CD4-positive, alpha-beta T cell treated with Interleukin-6 at 100 ng/mL for 8 hours (primary cell): ENCODE data around the gene ATG16L1.
A peak's percentile ranks its signal among the peaks of the same experiment; 100 is the strongest.

Source experiments
- DNase-seq: peaks from one replicate; pipeline ENCODE4 v3.0.0-alpha.2; 2020; ENCODE audit warnings: mixed read lengths, low spot score

The ATG16L1 gene

DNA sequence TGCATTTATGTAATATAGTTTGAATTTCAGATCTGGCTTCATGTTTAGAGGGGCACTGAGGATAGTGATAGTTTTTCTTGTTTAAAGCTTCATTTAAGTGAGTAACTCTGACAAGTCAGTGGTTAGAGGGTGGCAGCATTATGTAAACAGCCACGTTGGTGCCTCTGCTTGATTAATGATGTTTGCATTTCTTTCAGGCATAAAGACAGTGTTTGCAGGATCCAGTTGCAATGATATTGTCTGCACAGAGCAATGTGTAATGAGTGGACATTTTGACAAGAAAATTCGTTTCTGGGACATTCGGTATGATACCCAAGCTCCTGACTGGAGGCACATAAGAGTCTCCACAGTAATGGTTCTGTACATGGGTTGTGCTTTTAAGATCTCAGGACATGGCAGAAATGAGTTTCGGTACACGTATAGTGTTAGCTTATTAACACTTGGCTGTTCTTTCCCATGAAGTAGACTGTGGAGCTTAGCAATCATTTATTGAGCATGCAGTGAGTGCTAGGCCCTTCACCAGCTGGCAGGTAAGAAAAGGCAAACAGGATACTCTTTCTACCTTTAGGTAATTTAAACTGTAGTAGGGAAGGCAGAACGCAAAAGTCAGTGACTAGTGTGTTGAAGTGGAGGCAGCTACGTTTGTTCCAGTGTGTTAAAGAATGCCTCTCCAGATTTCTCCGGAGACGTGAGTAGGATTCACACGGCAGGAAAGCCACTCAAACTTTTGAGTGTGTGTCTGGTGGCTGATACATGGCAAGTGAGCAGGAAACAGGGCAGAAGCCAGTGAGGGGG, 38.8 kb downstream of the ATG16L1 start:
- DNase-seq = no peak

DNA sequence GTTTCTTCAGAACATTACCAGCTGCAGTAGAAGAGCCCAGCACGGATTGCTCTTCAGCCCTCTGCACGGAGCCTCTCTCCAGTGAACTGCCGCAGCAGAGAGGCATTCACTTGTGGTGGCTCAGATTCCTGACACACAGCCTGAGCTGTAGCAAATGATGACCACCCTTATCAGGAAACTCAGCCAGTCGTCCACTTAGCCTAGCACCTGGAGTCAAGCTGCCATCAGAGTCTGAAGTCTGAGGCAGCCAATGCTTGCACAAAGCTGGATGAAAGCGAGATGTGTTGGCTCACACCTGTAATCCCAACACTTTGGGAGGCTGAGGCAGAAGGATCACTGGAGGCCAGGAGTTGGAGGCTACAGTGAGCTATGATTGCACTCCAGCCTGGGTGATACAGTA, 44.4 kb downstream of the ATG16L1 start:
- DNase-seq = no peak

DNA sequence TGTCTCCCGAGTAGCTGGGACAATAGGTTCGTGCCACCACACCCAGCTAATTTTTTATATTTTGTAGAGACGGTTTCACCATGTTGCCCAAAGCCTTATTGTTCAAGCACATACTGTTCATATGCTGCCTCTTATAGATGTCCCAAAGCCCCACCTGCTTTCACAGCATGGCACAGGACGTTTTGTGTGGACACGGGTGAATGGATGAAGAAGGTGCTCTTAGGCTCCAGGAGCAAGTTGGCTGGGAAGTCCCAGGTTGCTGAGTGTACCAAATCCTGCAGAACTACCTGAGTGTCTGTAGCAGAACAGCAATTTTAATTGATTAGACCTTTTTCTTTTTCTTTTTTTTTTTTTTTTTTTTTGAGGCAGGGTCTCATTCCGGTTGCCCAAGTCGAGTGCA, 45.6 kb downstream of the ATG16L1 start:
- no peak for DNase-seq

DNA sequence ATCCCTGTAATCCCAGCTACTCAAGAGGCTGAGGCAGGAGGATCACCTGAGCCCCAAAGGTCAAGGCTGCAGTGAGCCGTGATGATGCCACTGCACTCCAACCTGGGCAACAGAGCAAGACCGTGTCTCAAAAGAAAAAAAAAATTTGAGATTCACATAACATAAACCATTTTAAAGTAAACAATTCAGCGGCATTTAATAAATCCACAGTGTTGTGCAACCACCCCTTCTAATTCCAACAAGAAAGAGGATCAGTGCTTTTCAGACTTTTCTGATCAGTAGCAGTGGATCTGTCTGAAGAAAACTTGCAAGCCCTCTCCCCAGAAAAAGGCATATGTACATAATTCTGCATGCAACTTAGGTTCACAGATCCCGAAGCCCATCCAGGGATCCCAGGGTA, 48.9 kb downstream of the ATG16L1 start:
- no peak for DNase-seq

DNA sequence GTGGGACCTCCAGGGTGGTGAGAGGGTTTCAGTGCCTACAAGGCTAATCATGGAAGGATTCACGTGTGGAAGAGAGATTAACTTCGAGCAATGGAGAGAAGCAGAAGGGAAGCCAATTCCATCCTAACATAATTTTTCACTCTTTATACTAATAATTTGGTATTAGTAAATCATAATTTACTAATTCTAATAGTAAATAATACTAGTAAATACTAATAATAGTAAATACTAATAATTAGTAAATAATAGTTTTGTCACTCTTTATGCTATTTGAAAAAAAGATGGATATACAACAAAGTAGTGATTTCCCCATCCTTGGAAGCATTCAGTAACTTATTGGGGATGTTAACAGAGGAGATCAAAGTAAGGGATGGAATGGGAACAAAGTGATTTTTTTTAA, 49.8 kb downstream of the ATG16L1 start:
- no peak for DNase-seq

DNA sequence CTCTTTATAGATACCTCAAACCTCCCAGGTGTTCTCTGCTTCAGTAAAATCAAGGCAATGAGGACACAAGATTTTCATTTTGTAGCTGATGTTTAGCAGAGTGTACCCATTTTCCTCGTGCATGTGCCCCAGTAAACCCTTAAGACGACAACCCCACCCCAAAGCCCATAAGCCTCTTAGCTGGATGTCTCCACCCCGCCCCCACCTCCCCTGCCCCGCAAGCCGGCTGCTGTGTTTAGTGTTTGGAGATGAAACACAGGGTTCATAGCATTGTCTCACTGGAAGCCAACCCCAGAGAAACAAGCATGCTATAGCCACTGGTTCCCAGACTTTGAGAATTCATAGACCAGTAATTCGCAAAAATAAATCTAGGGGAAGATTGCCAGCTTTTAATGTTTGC, 50.3 kb downstream of the ATG16L1 start:
- DNase-seq = no peak

DNA sequence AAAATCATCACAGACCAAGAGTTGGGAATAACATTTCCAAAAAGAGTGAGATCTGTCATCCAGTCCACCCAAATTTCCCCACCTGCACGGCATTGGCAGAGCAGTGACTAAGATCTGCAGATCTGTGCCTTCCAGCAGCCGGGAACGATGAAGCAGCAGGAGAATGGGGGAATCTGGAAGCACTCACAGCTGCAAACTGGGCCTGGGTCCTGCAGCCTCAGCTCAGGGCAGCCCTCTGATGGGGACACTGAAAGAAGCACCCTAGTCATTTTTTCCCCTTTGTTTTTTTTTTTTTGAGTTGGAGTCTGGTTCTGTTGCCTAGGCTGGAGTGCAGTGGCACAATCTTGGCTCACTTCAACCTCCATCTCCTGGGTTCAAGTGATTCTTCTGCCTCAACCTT, 51.8 kb downstream of the ATG16L1 start:
- DNase-seq = no peak

DNA sequence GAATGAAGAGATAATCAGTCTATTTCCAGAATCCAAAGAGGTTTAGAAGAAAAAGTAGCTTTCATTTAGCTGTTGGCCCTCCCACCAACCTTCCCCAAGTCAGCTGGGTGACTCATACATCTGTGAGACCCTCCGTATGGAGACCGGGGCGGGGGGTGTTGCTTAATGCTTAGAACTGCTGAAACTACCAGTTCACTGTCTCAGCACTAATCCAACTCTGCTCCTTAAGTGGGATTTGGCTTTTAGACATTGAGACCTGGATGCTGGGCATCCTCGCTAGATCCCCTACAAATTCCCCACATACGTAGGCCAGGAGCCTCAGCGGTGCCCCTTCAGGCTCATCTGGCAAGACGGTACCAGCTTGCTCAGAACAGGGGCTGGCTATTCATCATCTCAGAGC, 56.1 kb downstream of the ATG16L1 start, which contains the start of gene SAG:
Gene SAG (plus strand): TSS at position 252 of the 400 bp plus-strand sequence. CDS start 1,374 bp downstream, outside the sequence.
- no peak for DNase-seq

DNA sequence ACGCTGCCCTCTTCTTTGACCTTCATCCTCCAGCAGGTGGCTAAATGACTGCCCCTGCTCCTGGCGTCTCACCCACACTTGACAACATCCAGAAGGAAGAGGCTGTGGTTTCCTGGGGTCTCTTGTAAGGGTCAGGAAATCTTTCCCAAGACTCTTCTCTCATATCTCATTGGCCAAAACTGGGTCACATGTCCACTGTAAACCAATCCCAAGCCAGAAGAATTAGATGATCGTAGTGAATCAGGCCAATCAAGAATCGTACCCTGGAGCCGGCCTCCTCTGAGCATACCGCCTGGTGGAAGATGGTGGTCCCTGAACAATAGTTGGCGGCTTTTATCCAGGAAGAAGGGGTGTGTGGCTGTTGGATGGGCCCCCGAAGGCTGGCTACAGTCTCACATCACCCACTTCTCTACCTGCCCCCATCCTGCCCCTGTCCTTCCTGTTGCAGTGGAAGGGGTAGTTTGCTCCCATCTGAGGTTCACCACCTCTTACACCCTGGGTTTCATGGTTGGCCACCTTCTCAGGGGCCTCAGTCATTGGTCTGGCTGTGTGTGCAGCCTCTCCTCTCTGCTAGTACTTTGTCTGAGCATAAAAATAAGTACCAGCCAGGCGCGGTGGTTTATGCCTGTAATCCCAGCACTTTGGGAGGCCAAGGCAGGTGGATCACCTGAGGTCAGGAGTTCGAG, 59.9 kb downstream of the ATG16L1 start:
- DNase-seq = no peak

DNA sequence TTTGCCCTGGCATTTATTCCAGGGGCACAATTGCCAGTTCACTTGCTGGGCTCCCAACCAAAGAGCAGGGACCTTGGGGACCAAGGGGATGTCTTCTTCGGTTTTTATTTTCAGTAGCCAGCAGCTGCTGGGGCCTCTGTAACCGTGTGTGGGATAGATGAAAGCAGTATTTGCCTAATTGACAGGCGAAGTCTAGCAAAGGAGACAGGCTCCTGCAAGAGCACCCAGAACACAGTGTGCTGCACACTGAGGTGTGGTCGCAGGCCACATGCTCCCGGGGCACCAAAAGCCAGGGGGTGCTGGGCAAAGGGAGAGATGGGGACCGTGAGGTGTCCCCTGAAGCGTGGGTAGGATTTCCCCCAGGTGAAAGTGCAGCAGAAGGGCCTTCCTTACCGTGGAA, 61.4 kb downstream of the ATG16L1 start:
- DNase-seq = no peak

DNA sequence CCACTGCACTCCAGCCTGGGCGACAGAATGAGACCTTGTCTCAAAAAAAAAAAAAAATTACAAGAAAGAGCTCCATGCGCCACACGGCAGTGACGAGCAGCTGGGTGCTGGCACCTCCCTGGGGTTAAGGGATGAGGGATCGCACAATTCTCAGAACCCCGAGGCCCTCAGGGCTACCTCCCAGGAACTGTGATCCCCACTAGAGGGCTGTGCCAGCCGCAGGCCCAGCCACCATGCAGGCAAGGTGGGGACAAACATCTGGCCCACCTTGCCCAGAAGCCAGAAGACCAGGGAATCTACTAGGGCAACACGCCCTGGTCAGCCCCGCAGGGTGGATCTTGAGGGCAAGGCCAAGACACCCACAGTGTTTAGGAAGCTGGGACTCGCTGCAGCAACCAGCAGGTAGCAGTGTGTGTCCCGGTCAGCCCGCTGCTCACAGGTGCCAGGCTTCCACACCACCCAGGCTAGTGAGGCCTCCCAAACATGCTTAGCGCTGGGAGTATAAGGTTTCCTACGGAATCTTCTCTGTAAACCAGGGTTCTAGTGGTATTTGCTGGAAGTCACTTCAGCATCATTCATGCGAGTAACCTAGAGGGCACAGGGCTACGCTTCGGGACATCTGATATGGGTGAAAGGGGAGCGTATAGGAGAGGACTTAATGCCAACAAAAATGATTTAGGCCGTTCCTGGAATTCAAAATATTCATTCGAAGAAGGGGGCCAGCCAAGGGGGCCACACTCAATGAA, 62.9 kb downstream of the ATG16L1 start:
- no peak for DNase-seq

DNA sequence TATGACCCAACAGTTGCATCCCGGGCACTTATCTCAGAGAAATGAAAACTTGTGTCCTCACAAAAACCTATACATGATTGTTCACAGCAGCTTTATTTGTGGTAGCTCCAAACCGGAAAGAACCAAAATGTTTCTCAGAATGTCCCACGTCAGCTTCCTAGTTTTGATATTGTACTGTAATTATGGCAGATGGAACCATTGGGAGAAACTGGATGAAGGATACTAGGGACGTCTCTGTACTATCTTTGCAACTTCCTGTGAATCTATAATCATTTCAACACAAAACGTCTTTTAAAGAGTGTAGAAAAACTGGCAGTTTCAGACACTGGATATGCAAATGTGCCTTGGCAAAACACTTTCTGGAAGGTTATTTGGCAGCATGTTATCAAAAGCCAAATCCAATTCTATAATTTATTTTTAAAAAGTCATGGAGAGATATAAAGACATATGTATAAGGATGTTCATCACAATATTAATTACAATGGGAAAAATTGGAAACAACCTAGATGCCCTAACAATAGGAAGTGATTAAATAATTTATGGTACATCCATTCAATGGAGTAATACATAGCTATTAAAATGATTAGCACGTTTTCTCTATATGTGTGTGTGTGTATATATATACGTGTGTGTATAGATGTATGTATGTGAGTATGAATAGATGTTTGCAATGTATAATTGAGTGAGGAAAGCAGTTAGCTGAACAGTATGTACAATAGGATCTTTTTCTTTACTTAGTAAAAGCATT, 65.9 kb downstream of the ATG16L1 start:
- DNase-seq = no peak

DNA sequence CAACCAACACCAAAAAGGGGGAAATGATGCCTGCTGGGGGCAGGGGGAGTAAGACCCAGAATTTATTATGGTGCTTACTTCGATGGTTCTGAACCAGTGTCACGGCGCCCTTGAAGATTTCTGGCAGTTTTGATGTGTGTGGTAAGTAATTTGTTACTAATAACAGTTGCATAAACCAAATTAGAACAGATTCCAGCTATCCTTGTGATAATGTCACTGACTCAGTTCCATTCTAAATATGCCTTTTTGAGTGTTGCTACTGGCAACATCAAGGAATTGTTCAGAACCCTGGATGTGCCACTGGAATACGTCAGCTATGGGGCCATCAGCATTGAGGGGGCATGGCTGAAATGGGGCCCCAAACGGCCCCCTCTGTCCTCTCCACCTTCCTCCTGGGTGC, 67.8 kb downstream of the ATG16L1 start:
- DNase-seq = no peak

DNA sequence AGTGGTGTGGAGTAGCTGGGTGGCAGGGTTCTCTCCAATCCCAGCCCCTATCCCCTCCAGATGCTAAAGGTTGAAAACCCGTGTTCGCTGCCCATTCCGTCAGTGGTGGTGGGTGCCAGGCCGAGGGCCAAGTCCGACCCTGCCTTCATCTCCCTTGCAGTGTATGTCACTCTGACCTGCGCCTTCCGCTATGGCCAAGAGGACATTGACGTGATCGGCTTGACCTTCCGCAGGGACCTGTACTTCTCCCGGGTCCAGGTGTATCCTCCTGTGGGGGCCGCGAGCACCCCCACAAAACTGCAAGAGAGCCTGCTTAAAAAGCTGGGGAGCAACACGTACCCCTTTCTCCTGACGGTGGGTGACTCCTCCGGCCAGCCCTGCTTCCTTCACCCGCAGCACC, 69.0 kb downstream of the ATG16L1 start:
- no peak for DNase-seq

DNA sequence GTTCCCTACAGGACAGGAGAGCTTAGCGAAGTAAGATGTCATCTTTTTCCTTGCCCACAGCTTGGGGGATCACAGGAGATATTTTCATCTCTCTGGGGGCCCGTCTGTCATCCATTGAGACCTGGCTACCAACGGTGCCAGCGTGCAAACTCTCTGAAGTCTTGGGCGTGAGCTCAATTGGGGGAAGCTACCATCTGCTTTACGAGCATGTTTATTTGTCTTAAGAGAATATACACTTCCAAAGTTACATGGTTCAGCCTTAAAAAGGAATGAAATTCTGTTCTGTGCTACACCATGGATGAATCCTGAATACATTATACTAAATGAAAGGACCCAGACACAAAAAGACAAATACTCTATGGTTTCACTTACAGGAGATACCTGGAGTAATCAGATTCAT, 69.7 kb downstream of the ATG16L1 start:
- DNase-seq = no peak

DNA sequence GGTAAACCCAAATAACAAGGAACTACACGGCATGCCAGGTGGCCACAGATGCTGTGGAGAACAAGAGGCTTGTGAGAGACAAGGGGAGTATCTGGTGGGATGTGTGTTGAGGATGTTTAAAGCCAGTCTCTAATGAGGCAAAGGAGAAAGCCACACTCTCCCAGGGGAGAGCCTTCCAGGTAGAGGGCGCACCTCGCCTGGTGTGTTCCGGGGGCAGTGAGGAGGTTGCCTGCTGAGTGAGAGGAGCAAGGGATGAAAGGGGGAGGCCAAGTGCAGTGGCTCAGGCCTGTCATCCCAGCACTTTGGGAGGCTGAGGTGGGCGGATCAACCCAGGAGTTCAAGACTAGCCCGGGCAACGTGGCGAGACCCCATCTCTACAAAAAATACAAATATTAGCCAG, 72.4 kb downstream of the ATG16L1 start:
- DNase-seq = no peak

DNA sequence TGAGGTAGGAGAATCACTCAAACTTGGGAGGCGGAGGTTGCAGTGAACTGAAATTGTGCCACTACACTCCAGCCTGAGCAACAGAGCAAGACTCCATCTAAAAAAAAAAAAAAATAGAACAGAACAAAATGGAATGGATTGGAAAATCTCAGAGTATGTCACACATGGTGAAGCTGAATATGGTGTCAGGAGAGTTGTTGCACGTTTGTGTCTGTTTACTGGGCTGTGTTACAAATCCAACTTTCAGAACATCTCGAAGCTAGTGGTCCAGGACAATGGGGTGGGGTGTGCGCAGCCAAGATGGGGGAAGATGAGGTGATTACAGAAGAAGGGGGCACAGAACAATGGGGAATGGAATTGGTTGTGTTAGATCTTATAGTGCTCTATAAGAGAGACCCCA, 73.8 kb downstream of the ATG16L1 start:
- no peak for DNase-seq

DNA sequence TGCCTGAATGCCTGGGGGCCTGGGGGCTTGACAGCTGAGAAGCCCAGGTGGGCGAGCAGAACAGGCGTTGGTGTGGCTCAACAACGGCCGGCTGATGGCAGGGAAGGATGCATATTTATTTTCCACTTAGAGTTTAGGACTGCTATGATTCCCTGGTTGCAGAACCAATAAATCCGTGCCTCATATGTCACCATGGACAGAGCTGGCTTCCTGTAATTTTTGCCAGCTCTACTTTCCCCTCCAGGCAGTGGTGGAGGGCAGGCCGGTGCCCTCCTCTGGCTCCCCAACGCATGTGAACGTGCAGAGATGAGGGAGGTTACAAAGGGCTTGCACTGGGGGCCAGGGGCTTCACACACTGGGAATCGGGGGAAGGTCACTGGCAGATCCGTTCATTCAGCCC, 74.3 kb downstream of the ATG16L1 start:
- DNase-seq = no peak

DNA sequence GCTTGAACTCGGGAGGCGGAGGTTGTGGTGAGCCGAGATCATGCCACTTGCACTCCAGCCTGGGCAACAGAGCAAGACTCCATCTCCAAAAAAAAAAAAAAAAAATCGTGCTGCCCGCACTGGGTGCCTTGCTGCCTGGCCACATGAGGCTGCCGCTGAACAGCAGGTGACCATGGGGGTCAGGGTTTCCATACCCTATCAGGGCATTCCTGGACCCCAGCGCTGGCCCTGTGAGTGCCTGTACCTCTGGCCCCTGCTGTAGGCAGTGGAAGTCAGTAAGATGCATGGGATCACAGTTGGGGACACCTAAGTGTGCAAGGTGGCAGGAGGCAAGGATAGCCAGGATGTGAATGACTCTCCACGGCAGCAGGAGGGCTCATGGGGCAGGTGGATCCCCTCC, 75.0 kb downstream of the ATG16L1 start:
- DNase-seq = no peak

DNA sequence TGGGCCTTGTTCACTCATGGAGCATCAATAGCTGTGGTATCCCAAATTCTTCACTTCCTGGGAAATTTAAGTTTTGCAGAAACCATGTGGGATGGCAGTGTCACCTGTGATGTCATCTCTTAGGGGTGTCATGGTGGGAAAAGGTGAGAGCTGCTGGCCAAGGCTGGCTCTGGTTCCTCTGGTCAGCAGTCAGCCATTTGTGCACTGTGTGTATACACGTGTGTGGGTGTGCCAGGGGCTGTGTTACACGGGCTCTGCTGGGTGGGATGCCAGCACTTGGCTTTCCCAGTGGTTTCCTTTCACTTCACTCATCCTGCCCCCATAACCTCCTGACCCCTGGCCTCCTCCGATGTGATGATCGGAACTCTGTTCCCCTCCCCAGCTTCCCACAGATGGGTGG, 77.4 kb downstream of the ATG16L1 start:
- DNase-seq = no peak

DNA sequence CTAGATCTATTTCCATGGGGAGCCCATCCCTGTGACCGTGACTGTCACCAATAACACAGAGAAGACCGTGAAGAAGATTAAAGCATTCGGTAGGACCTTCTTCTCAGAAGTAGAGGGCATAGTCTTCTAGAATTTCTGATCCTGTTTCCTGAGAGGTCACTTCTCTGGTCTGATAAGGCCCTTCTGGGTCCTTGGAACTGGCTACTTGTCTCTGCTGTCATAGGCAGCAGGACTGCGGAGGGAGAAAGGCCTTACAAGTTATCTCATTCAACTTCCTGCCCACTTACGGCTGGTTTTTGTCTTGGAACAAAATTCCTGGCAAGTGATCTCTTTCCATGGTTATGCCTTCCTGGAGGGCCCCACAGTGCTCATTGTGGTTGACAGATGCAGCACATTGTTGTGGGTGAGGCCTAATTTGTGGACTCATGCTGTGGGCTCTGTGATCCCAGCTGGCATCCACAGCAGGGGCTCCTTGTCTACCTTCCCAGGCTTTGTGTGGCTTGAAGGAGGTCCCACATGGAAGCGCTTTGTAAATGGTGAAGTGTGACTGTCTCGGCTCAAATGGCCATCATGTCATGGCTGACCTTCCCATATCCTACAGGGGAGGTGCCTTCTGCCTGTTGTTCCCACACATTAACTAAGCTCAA, 78.1 kb downstream of the ATG16L1 start:
- no peak for DNase-seq

DNA sequence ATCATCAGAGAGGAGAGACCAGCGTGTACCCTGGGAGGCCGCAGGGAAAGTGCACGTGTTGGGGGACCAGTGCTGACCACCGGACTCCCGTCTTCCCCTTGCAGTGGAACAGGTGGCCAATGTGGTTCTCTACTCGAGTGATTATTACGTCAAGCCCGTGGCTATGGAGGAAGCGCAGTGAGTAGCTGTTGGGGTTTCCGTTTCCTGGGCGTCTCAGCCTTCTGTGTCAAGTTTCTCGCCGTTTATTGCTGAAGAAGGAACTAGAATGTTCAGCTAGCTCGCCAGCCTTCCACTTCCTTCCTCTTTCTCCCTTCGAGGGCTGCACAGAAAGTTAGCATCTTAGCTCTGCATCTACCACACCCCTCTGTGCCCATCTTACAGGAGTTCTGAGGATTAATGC, 80.1 kb downstream of the ATG16L1 start:
- peak; percentile 88 for DNase-seq
